SH-SY5Y (cell line): ENCODE measurements around the gene SLC34A3.

Experiments
- GATA2 ChIP-seq: IDR thresholded peaks from 2 replicates; pipeline ENCODE4 v1.6.1; 2011; ENCODE audit warnings: mild to moderate bottlenecking, low read depth, low read length
- GATA3 ChIP-seq: IDR thresholded peaks from 2 replicates; pipeline ENCODE4 v1.6.1; 2011; ENCODE audit warnings: low read depth, mild to moderate bottlenecking, low read length, moderate library complexity

GRCh38 chr9:137188086-137188489 is 42.6 kb upstream of the SLC34A3 start:
- TF ChIP-seq GATA2 = no peak
- no peak for TF ChIP-seq GATA3
